Calu3 (cell line): ENCODE results near the gene TSSC4. TPM values are rescaled to one million over a fixed set of nuclear protein-coding genes. Genes with fewer than 3 reads are reported as not detected.

Source experiments
- BruUV-seq: library from RNA; stranded (reverse); fragments of 400-500 nt; replicated peaks from 2 replicates; lab custom pipeline; 2021; lab: Mats Ljungman, UMichigan
- CTCF ChIA-PET: fragments of 300-600 bp; sonication (Branson Sonifier 250); formaldehyde crosslinking; loops from one replicate; lab custom pipeline; 2022; ENCODE audit warnings: antibody characterized with exemption; lab: Charles Lee
- DNase-seq: peaks from one replicate; pipeline ENCODE4 v3.0.0; 2022
- H3K27ac Mint-ChIP-seq: one replicate; pipeline ENCODE4 v1.8.0; 2022; ENCODE audit warnings: mixed read lengths; ENCODE audit not compliant: unreplicated experiment
- H3K27me3 Mint-ChIP-seq: one replicate; pipeline ENCODE4 v1.8.0; 2022; ENCODE audit warnings: mixed read lengths; ENCODE audit not compliant: unreplicated experiment
- H3K36me3 Mint-ChIP-seq: one replicate; pipeline ENCODE4 v1.8.0; 2022; ENCODE audit warnings: mild to moderate bottlenecking, moderate library complexity, mixed read lengths; ENCODE audit not compliant: insufficient read depth, unreplicated experiment
- H3K4me1 Mint-ChIP-seq: one replicate; pipeline ENCODE4 v1.8.0; 2022; ENCODE audit warnings: mild to moderate bottlenecking, low read depth, mixed read lengths; ENCODE audit not compliant: unreplicated experiment
- H3K4me3 Mint-ChIP-seq: one replicate; pipeline ENCODE4 v1.8.0; 2022; ENCODE audit warnings: mild to moderate bottlenecking, low read depth, moderate library complexity, mixed read lengths; ENCODE audit not compliant: unreplicated experiment
- H3K9me3 Mint-ChIP-seq: one replicate; pipeline ENCODE4 v1.8.0; 2022; ENCODE audit warnings: low read depth, mixed read lengths; ENCODE audit not compliant: unreplicated experiment
- CTCF ChIP-seq: fragments of 200-600 bp; IDR thresholded peaks from one replicate; pipeline ENCODE4 v1.8.0; 2022; ENCODE audit warnings: antibody characterized with exemption; ENCODE audit not compliant: unreplicated experiment
- intact Hi-C: fragments of 100-400 bp; cut with micrococcal nuclease; formaldehyde crosslinking; loops from one replicate; pipeline ENCODE4 v1.10.0; 2022; ENCODE audit not compliant: unreplicated experiment
- total RNA-seq: library from RNA; stranded (reverse); gene quantifications from 2 replicates; pipeline ENCODE4 v1.2.3, GENCODE V29; 2022

The TSSC4 gene
- total RNA-seq, 1 experiment from 2014 or later = 49.4 TPM

DNA sequence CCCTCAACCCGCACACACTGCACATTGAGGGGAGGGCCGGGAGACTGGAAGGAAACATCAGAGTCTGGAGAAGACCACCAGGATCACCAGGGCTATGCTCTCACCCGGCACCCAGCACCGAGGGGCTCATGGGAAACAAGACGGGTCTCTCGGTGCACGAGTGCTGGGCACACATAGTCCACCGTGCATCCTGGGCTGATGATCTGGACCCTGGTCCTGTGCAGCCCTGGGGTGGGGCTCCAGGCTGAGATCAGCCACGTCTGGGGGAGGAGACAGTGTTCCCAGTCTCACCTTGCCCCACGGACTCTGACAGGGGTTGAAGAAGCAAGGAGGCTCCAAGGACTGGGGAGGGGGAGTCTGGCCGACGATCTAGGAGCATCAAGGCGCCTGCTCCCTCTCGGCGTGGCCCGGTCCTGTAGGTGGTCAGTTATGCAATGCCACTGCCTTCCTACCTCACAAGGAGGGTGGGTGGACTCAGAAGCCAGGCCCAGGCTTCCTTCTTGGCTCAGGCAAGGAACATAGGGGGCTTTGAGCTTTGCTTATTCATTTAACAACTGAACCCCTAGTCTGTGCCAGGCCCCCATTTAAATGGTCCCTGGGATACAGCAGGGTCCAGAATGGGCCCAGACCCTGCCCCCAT, 34.9 kb upstream of the TSSC4 start:
- CTCF ChIA-PET = no interaction called here
- intact Hi-C loops = no loop called here
- DNase-seq = no peak
- no peak overlapping the region for H3K27ac Mint-ChIP-seq
- no peaks in the 10 kb centered on the region for H3K4me1 Mint-ChIP-seq
- no peak for TF ChIP-seq CTCF
- H3K9me3 Mint-ChIP-seq = no peaks in the 10 kb centered on the region
- H3K36me3 Mint-ChIP-seq = no peaks in the 10 kb centered on the region
- no peak overlapping the region for H3K4me3 Mint-ChIP-seq
- peaks cover 61% of the 10 kb centered on the region for H3K27me3 Mint-ChIP-seq
- no TSS peak for BruUV-seq

DNA sequence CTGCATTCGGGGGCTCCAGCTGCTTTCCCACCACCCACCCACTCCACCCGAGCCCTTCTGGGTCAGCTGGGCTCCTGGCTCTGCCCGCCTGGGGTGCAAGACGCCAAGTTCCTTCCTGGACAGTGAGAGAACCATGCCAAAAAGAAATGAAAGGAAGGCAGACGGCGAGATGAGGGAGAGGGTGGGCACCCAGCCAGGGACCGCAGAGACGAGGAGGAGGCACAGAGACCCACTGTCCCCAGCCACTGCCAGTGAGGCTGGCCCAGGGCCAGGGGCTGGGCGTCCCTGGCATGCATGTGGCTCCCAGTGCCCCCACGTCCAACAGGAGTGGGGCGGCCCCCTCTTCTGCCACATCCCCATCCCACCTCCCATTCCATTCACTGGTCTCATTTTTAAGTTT, 34.3 kb upstream of the TSSC4 start:
- Mint-ChIP-seq H3K9me3 (no peaks in the 10 kb centered on the region), H3K4me3 (no peak overlapping the region), H3K4me1 (no peaks in the 10 kb centered on the region), H3K36me3 (no peaks in the 10 kb centered on the region), H3K27me3 (peaks cover 59% of the 10 kb centered on the region), H3K27ac (no peak overlapping the region)
- intact Hi-C loops = no loop called here
- no TSS peak for BruUV-seq
- TF ChIP-seq CTCF = no peak
- no peak for DNase-seq
- CTCF ChIA-PET = interaction anchor here (1.7 kb wide), 1 partner anchor 9 kb away, joined by 4 read pairs; no protein-coding TSS in a partner anchor

DNA sequence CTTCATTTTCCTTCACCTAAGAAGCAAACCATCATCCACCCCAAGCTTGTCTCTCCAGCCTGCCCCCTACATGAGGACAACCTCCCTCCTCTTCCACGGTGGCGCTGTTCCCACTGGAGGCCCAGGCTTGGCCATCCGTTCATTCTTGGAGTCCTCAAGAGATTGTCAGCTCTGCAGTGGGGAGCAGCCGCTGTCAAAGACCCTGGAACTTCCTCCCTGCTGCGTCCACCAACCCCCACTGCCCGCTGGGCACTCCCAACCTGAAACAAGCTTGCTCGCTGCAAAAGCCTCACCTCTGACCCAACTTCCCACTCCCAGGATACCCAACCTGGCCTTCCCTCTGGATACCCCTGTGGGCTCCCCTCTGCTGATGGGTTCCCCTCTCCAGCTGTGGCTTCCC, 33.8 kb upstream of the TSSC4 start:
- no peaks in the 10 kb centered on the region for H3K4me1 Mint-ChIP-seq
- no peaks in the 10 kb centered on the region for H3K36me3 Mint-ChIP-seq
- no peak for TF ChIP-seq CTCF
- CTCF ChIA-PET = interaction anchor here (1.7 kb wide), 1 partner anchor 9 kb away, joined by 4 read pairs; no protein-coding TSS in a partner anchor
- intact Hi-C loops = no loop called here
- no TSS peak for BruUV-seq
- H3K27ac Mint-ChIP-seq = no peak overlapping the region
- no peaks in the 10 kb centered on the region for H3K9me3 Mint-ChIP-seq
- no peak for DNase-seq
- no peak overlapping the region for H3K4me3 Mint-ChIP-seq
- H3K27me3 Mint-ChIP-seq = peaks cover 55% of the 10 kb centered on the region

- Mint-ChIP-seq H3K4me1 (no peaks in the 10 kb centered on the region), H3K9me3 (no peaks in the 10 kb centered on the region), H3K36me3 (no peaks in the 10 kb centered on the region), H3K4me3 (no peak overlapping the region), H3K27me3 (peaks cover 47% of the 10 kb centered on the region), H3K27ac (no peak overlapping the region)
- intact Hi-C loops = no loop called here
- no peak for TF ChIP-seq CTCF
- CTCF ChIA-PET = interaction anchor here (0.7 to 1.7 kb wide), 2 partner anchors 8 to 47 kb away, joined by 3 to 4 read pairs; no protein-coding TSS in a partner anchor
- no peak for DNase-seq
- no TSS peak for BruUV-seq
Measured at GRCh38 chr11:2367266-2368160, 33.0 kb upstream of the TSSC4 start.
